Tibial nerve (tissue), 4 donors: ENCODE data around the gene TBC1D2B. TPM values are rescaled to one million over a fixed set of nuclear protein-coding genes. Genes with fewer than 3 reads are reported as not detected.

ENCODE experiments used
- DNase-seq, 2 donors: peaks; one replicate each; pipeline ENCODE4 v3.0.0-alpha.2; 2019; ENCODE audit warnings: low spot score in 2 of 2
- H3K27ac ChIP-seq, 4 donors: fragments of 200-600 bp; sonication (generic) in 3 of 4; one replicate each; pipeline ENCODE4 v1.5.1; 2017 to 2019; ENCODE audit warnings: mild to moderate bottlenecking in 1 of 4
- H3K27me3 ChIP-seq, 2 donors: fragments of 200-600 bp; sonication (generic) in 1 of 2; one replicate each; pipeline versions ENCODE4 v1.5.1 to v1.6.0; 2017 to 2019
- H3K36me3 ChIP-seq, 3 donors: fragments of 200-600 bp; sonication (generic); one replicate each; pipeline ENCODE4 v1.5.1; 2018 to 2019
- H3K4me1 ChIP-seq, 4 donors: fragments of 200-600 bp; sonication (generic) in 3 of 4; one replicate each; pipeline ENCODE4 v1.5.1; 2017 to 2019
- H3K4me3 ChIP-seq, 4 donors: fragments of 200-600 bp; sonication (generic) in 3 of 4; one replicate each; pipeline ENCODE4 v1.5.1; 2017 to 2019; ENCODE audit warnings: mild to moderate bottlenecking in 1 of 4, moderate library complexity in 1 of 4
- H3K9me3 ChIP-seq, 4 donors: fragments of 200-600 bp; sonication (generic) in 3 of 4; one replicate each; pipeline ENCODE4 v1.5.1; 2017 to 2019
- EP300 ChIP-seq, 2 donors: sonication (generic); formaldehyde crosslinking; IDR thresholded peaks; one replicate each; pipeline ENCODE4 v1.6.1; 2017; ENCODE audit warnings: antibody characterized with exemption in 2 of 2, mild to moderate bottlenecking in 1 of 2
- POLR2A ChIP-seq, 2 donors: fragments of 450-650 bp; IDR thresholded peaks; one replicate each; pipeline ENCODE4 v1.6.1; 2017; ENCODE audit warnings: antibody characterized with exemption in 2 of 2, mild to moderate bottlenecking in 2 of 2, moderate library complexity in 2 of 2
- WGBS, 2 donors: methylation state at CpG; one replicate each; pipeline ENCODE4 v1.1.5; 2018; 5-methylcytosine and 5-hydroxymethylcytosine counted together
- total RNA-seq, 4 donors: library from RNA; depleted of rRNA; stranded (reverse); fragments of >200 nt; gene quantifications; one replicate each; pipeline ENCODE4 v1.1.0, GENCODE V29; 2016
- TF ChIP-seq, protein P1 (sequence below), 5 experiments: fragments of 200-600 bp in 3 of 5; fragments of 450-650 bp in 2 of 5; sonication (generic) in 3 of 5; IDR thresholded peaks; one replicate each; pipeline ENCODE4 v1.5.1; 2016 to 2019; ENCODE audit warnings: antibody characterized with exemption in 5 of 5, mild to moderate bottlenecking in 3 of 5, moderate library complexity in 2 of 5

The TBC1D2B gene
- total RNA-seq, 4 donors from 2014 or later: 64.5 to 127 (median 94.5) TPM

DNA sequence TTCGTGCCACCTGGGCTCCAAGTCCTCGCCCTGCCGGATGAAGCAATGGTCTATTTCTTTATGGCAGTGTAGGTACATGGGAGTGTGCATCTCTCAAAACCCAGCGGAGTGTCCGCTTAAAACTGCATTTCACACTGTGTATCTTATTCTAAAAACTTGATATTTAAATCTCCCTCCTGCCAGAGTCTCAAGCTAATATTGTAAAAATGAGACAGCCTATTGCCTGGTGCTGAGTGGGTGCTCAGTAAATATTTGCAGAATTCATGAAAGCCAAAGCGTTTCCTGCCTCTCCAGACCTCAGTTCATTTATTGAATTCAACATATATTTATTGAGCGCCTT lies 330 bp upstream of the TBC1D2B start:
- Histone ChIP-seq H3K4me1 (peaks cover 0 to 50% (median 19%) of the 10 kb centered on the region in 4 donors), H3K9me3 (no peaks in the 10 kb centered on the region), H3K4me3 (peak overlapping the region; percentile 48 to 98 (median 71)), H3K27ac (peak overlapping the region; percentile 69 to 96 (median 88)), H3K36me3 (no peaks in the 10 kb centered on the region), H3K27me3 (no peaks in the 10 kb centered on the region)
- TF ChIP-seq EP300 (IDR thresholded peaks at IDR 0.05): no peak
- TF ChIP-seq, protein P1, sequence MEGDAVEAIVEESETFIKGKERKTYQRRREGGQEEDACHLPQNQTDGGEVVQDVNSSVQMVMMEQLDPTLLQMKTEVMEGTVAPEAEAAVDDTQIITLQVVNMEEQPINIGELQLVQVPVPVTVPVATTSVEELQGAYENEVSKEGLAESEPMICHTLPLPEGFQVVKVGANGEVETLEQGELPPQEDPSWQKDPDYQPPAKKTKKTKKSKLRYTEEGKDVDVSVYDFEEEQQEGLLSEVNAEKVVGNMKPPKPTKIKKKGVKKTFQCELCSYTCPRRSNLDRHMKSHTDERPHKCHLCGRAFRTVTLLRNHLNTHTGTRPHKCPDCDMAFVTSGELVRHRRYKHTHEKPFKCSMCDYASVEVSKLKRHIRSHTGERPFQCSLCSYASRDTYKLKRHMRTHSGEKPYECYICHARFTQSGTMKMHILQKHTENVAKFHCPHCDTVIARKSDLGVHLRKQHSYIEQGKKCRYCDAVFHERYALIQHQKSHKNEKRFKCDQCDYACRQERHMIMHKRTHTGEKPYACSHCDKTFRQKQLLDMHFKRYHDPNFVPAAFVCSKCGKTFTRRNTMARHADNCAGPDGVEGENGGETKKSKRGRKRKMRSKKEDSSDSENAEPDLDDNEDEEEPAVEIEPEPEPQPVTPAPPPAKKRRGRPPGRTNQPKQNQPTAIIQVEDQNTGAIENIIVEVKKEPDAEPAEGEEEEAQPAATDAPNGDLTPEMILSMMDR (IDR thresholded peaks at IDR 0.05): no peak
- no peak for TF ChIP-seq POLR2A (IDR thresholded peaks at IDR 0.05)
- WGBS, 2 donors: 9 to 17% methylated on average over 7 of the region's 7 CpGs
- DNase-seq: no peak

DNA sequence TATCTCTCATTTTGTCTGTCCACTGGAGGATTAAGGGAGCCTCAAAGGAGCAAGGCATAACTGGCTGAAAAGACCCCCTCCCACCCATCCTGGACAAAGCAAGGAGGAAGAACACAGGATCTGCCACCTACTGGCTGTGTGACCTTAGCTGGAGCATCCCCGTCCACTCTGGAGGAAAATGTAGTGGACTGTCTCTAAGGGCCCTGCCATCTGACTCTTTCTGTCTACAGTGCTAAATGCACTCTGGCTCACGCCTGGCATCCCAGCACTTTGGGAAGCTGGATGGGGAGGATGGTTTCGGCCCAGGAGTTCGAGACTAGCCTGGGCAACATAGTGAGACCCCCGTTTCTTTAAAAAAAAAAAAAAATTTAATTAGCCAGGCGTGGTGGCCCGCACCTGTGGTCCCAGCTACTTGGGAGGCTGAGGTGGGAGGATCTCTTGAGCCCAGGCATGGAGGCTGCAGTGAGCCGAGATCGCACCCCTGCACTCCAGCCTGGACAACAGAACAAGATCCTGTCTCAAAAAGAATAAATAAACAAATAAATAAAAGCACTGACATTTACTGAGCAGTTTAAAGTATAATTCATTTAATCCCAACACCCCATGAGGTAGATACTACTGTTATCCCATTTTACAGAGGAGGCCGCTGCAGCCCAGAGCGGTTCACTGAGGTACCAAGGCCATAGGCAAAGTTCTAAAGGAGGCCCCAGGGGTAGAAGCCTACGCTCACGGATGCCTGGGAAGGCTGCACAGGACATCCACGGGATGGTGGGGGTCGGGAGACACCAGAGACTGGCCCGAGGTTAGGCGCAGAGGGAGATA lies 1.1 kb downstream of the TBC1D2B start:
- 36 to 41% methylated on average over 17 of the region's 17 CpGs for WGBS, 2 donors
- Histone ChIP-seq H3K4me1 (peaks cover 0 to 59% (median 32%) of the 10 kb centered on the region in 4 donors), H3K36me3 (no peaks in the 10 kb centered on the region), H3K27ac (peak overlapping the region; percentile 84 to 96 (median 94)), H3K27me3 (no peaks in the 10 kb centered on the region), H3K4me3 (peak overlapping the region; percentile 79 to 98 (median 91)), H3K9me3 (no peaks in the 10 kb centered on the region)
- DNase-seq: no peak
- TF ChIP-seq, protein P1 (IDR thresholded peaks at IDR 0.05): peak in 1 of 5 experiments; percentile 28
- no peak for TF ChIP-seq POLR2A (IDR thresholded peaks at IDR 0.05)

DNA sequence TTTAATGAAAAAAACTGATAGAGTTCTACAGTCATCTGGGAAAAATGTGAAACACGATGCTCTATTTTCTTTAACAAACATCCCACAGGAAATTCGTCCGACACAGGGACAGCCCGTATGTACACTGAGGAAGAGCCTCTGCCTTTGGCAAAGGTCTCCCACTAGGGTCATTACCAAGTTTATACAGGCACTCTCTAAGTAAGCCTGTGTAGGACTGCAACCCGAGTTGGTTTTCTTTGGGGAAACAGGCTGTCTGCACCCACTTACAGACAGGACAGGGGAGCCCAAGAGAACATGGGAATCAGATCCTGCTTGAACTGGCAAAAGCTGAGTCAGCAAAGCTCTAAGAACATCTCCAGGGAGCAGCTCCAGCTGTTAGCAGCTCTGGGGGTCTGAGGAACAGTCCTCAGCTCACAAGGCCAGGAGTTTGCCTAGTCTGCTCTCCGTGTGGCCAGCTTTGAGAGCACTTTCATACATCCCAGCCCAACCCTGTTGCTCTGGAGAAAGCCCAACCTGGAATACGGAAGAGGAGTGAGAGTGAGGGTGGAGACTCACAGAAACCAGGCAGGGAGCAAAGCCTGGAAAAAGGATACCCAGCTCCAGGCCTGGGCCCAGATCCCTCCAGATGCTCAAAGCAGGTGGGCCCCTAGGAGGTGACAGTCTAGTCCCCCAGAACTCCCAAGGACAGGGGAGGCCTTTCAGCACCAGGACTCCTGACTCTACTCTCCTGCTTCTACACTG lies 1.9 kb downstream of the TBC1D2B start:
- Histone ChIP-seq H3K4me3 (peak overlapping the region; percentile 79 to 98 (median 91)), H3K27me3 (no peaks in the 10 kb centered on the region), H3K9me3 (no peaks in the 10 kb centered on the region), H3K27ac (peak overlapping the region; percentile 84 to 96 (median 94)), H3K36me3 (no peaks in the 10 kb centered on the region), H3K4me1 (peaks cover 0 to 66% (median 36%) of the 10 kb centered on the region in 4 donors)
- DNase-seq: peak; percentile 36 to 58
- peak in 1 of 2 donors; percentile 44 for TF ChIP-seq EP300 (IDR thresholded peaks at IDR 0.05)
- TF ChIP-seq, protein P1 (IDR thresholded peaks at IDR 0.05): peak in 1 of 5 experiments; percentile 21
- TF ChIP-seq POLR2A (IDR thresholded peaks at IDR 0.05): no peak
- WGBS, 2 donors: 13 to 21% methylated on average over 7 of the region's 7 CpGs

DNA sequence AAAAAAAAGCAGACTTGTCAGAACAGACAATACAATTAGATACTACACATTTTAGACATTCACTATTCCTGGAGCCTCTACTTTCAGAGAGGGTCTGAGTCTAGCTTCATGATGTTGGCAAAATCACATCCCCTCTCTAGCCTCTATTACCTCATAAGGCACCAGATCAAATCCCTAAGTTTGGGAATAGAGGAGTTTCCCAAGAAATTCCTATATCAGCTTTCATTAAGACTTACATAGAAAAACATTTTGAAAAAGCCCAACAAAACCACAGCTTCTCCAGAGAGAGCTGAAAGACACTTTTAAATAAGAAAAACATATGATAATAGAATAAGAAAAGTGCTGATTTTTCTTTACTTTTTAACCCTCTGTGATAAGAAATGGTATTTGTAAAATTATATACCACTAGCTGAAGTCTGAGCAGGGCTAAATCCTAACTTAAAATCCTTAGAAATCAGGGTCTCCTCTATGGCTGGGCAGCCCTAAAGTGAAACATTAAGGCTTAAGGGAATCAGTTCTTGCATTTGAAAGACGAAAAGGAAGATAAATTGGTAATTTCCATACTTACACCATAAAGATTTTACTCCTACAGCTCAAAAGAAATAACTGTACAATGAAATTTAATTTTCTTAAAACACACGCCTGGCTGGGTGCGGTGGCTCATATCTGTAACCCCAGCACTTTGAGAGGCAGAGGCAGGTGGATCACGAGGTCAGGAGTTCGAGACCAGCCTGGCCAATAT lies 4.3 kb downstream of the TBC1D2B start:
- peak overlapping the region in 1 of 4 donors; percentile 5 for H3K4me3 ChIP-seq
- DNase-seq: no peak
- peak overlapping the region; percentile 31 to 96 (median 80) for H3K27ac ChIP-seq
- WGBS, 2 donors: 80 to 84% methylated on average over 5 of the region's 5 CpGs
- peaks cover 0 to 88% (median 61%) of the 10 kb centered on the region in 4 donors for H3K4me1 ChIP-seq
- H3K36me3 ChIP-seq: no peaks in the 10 kb centered on the region
- TF ChIP-seq EP300 (IDR thresholded peaks at IDR 0.05) (no peak), POLR2A (IDR thresholded peaks at IDR 0.05) (no peak)
- TF ChIP-seq, protein P1 (IDR thresholded peaks at IDR 0.05): no peak
- no peaks in the 10 kb centered on the region for H3K27me3 ChIP-seq
- H3K9me3 ChIP-seq: no peaks in the 10 kb centered on the region
